Measurements from ENCODE around the gene SLC44A4.

DNA sequence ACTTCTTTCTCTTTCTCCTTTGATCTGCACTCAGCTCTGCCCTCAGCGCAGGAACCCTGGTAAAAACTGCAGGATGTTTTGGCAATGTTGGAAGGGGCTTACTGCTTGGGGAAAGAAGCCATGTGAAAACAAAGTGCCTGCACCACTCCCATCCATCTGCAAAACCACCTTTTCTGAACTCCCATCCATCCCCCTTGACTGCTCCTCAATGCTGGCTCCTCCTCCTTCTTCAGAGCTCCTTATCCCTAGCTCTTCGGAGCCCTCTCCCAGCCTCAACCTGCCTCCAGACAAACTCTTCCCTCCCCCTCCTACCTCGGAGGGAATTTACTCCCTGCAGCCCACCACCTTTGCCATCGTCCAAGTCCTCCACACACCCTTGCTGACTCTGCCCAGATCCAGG is 27.3 kb upstream of the SLC44A4 start:
- TF ChIP-seq TAF1 (conservative IDR thresholded peaks at IDR 0.05): no peak
- TF ChIP-seq YY1 (IDR thresholded peaks at IDR 0.05): no peak
- no peak for TF ChIP-seq RAD21 (IDR thresholded peaks at IDR 0.05)
- TF ChIP-seq, protein P1, sequence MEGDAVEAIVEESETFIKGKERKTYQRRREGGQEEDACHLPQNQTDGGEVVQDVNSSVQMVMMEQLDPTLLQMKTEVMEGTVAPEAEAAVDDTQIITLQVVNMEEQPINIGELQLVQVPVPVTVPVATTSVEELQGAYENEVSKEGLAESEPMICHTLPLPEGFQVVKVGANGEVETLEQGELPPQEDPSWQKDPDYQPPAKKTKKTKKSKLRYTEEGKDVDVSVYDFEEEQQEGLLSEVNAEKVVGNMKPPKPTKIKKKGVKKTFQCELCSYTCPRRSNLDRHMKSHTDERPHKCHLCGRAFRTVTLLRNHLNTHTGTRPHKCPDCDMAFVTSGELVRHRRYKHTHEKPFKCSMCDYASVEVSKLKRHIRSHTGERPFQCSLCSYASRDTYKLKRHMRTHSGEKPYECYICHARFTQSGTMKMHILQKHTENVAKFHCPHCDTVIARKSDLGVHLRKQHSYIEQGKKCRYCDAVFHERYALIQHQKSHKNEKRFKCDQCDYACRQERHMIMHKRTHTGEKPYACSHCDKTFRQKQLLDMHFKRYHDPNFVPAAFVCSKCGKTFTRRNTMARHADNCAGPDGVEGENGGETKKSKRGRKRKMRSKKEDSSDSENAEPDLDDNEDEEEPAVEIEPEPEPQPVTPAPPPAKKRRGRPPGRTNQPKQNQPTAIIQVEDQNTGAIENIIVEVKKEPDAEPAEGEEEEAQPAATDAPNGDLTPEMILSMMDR (IDR thresholded peaks at IDR 0.05; ENCODE audit: low read depth, low read length, missing input control): no peak
- no peak for TF ChIP-seq JUND (IDR thresholded peaks at IDR 0.05)
- no peak for TF ChIP-seq ZBTB33 (IDR thresholded peaks at IDR 0.05)
- TF ChIP-seq HNF4A (conservative IDR thresholded peaks at IDR 0.05): no peak
- TF ChIP-seq, protein P2, sequence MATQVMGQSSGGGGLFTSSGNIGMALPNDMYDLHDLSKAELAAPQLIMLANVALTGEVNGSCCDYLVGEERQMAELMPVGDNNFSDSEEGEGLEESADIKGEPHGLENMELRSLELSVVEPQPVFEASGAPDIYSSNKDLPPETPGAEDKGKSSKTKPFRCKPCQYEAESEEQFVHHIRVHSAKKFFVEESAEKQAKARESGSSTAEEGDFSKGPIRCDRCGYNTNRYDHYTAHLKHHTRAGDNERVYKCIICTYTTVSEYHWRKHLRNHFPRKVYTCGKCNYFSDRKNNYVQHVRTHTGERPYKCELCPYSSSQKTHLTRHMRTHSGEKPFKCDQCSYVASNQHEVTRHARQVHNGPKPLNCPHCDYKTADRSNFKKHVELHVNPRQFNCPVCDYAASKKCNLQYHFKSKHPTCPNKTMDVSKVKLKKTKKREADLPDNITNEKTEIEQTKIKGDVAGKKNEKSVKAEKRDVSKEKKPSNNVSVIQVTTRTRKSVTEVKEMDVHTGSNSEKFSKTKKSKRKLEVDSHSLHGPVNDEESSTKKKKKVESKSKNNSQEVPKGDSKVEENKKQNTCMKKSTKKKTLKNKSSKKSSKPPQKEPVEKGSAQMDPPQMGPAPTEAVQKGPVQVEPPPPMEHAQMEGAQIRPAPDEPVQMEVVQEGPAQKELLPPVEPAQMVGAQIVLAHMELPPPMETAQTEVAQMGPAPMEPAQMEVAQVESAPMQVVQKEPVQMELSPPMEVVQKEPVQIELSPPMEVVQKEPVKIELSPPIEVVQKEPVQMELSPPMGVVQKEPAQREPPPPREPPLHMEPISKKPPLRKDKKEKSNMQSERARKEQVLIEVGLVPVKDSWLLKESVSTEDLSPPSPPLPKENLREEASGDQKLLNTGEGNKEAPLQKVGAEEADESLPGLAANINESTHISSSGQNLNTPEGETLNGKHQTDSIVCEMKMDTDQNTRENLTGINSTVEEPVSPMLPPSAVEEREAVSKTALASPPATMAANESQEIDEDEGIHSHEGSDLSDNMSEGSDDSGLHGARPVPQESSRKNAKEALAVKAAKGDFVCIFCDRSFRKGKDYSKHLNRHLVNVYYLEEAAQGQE (IDR thresholded peaks at IDR 0.05): no peak
- TF ChIP-seq SP1 (IDR thresholded peaks at IDR 0.05): no peak
- no peak for TF ChIP-seq RXRA (IDR thresholded peaks at IDR 0.05)
- no peak for TF ChIP-seq FOXA1 (IDR thresholded peaks at IDR 0.05)
- TF ChIP-seq MAX (IDR thresholded peaks at IDR 0.05): no peak
- no peak for TF ChIP-seq HNF4G (IDR thresholded peaks at IDR 0.05)
- TF ChIP-seq GABPA (IDR thresholded peaks at IDR 0.05 in 1 of 2, conservative IDR thresholded peaks at IDR 0.05 in 1 of 2): no peak
